ENCODE data around the gene LHFPL3. TPM values are rescaled to one million over a fixed set of nuclear protein-coding genes. Genes with fewer than 3 reads are reported as not detected.

Gene LHFPL3
- total and polyA plus RNA-seq, 2 donors (not counting 1 experiment from before 2014, with no cell fraction given): not detected

- Histone ChIP-seq H3K79me2 (ENCODE audit: control insufficient read depth, insufficient read depth, low read length) (peaks cover 73% of the 10 kb centered on the region), H2AFZ (ENCODE audit: insufficient read depth, low read depth, low read length, poor library complexity, severe bottlenecking) (no peak overlapping the region), H3K27me3 (replicated peaks in 1 of 4; ENCODE audit: control extremely low read depth in 1 of 4, control insufficient read depth in 3 of 4, insufficient read depth in 4 of 4, low read length in 3 of 4) (no peaks in the 10 kb centered on the region), H3K4me1 (ENCODE audit: control insufficient read depth in 2 of 2, insufficient read depth in 2 of 2, low read length in 2 of 2) (peaks cover 74 to 86% of the 10 kb centered on the region in 2 donors), H3K9ac (ENCODE audit: low read length) (peak overlapping the region; percentile 72), H3K9me3 (ENCODE audit: control extremely low read depth in 1 of 3, control insufficient read depth in 2 of 3, insufficient read depth in 1 of 3, low read length in 2 of 3) (peaks cover 0 to 14% (median 0%) of the 10 kb centered on the region in 3 donors), H3K4me2 (replicated peaks; ENCODE audit: low read depth, low read length, poor library complexity, severe bottlenecking) (peak overlapping the region; percentile 86), H3K36me3 (replicated peaks in 1 of 2; ENCODE audit: control extremely low read depth in 1 of 2, control insufficient read depth in 1 of 2, extremely low read depth in 1 of 2, insufficient read depth in 2 of 2, low read length in 1 of 2) (peaks cover 0 to 1% of the 10 kb centered on the region in 2 experiments), H3K4me3 (ENCODE audit: control extremely low read depth in 1 of 5, extremely low read depth in 1 of 5, insufficient read depth in 1 of 5, low read depth in 2 of 5, low read length in 4 of 5) (peak overlapping the region in 4 of 5 experiments; percentile 6 to 33 (median 20)), H4K20me1 (ENCODE audit: control insufficient read depth, insufficient read depth, low read length, poor library complexity, severe bottlenecking) (no peaks in the 10 kb centered on the region), H3K27ac (ENCODE audit: low read length in 2 of 2) (peak overlapping the region; percentile 99)
- Mint-ChIP-seq H3K4me3 (peak overlapping the region; percentile 93), H3K4me1 (peaks cover 70% of the 10 kb centered on the region), H3K27me3 (no peaks in the 10 kb centered on the region), H3K9me3 (ENCODE audit: insufficient read depth) (peaks cover 2% of the 10 kb centered on the region), H3K27ac (peak overlapping the region; percentile 100)
- TF ChIP-seq EZH2 (IDR thresholded peaks at IDR 0.05; ENCODE audit: borderline replicate concordance, insufficient read depth, low read depth, low read length, poor library complexity, severe bottlenecking) (no peak), CTCF (IDR thresholded peaks at IDR 0.05) (no peak)
- ChIA-PET CTCF (interaction anchor here (0.7 to 7.5 kb wide), 11 partner anchors 11 to 374 kb away, joined by 3 to 92 read pairs (median 3); no protein-coding TSS in a partner anchor), POLR2A (interaction anchor here (0.6 to 7.4 kb wide), 7 partner anchors 13 to 72 kb away, joined by 3 to 99 read pairs (median 8); partner anchors contain the start of gene KMT2E)
- intact Hi-C loops (cut with micrococcal nuclease): loop anchor here (1.0 to 10.0 kb wide), 5 partner anchors 12 to 1129 kb away; no protein-coding TSS in a partner anchor
- ATAC-seq (ENCODE audit: low read depth) (no peak), DNase-seq (no peak)
These were observed 617.2 kb downstream of the LHFPL3 start for GRCh38 chr7:104945599-104945956.

- peaks cover 77 to 88% of the 10 kb centered on the region in 2 donors for H3K4me1 ChIP-seq (ENCODE audit: control insufficient read depth in 2 of 2, insufficient read depth in 2 of 2, low read length in 2 of 2)
These were observed 617.9 kb downstream of the LHFPL3 start for GRCh38 chr7:104946338-104946737.

More at GRCh38 chr7:104946338-104946737, 617.9 kb downstream of the LHFPL3 start:
- CTCF ChIA-PET: interaction anchor here (0.7 to 7.5 kb wide), 5 partner anchors 19 to 373 kb away, joined by 3 to 92 read pairs (median 4); no protein-coding TSS in a partner anchor
- POLR2A ChIA-PET: interaction anchor here (1.7 to 7.4 kb wide), 2 partner anchors 37 to 66 kb away, joined by 13 to 99 read pairs; partner anchors contain the start of gene KMT2E
- Histone ChIP-seq H3K36me3 (replicated peaks in 1 of 2; ENCODE audit: control extremely low read depth in 1 of 2, control insufficient read depth in 1 of 2, extremely low read depth in 1 of 2, insufficient read depth in 2 of 2, low read length in 1 of 2) (peaks cover 0 to 1% of the 10 kb centered on the region in 2 experiments), H3K27me3 (replicated peaks in 1 of 4; ENCODE audit: control extremely low read depth in 1 of 4, control insufficient read depth in 3 of 4, insufficient read depth in 4 of 4, low read length in 3 of 4) (no peaks in the 10 kb centered on the region), H2AFZ (ENCODE audit: insufficient read depth, low read depth, low read length, poor library complexity, severe bottlenecking) (no peak overlapping the region), H3K9me3 (ENCODE audit: control extremely low read depth in 1 of 3, control insufficient read depth in 2 of 3, insufficient read depth in 1 of 3, low read length in 2 of 3) (peaks cover 0 to 13% (median 0%) of the 10 kb centered on the region in 3 donors), H3K27ac (ENCODE audit: low read length in 2 of 2) (peak overlapping the region; percentile 99), H3K79me2 (ENCODE audit: control insufficient read depth, insufficient read depth, low read length) (peaks cover 74% of the 10 kb centered on the region), H3K4me3 (ENCODE audit: control extremely low read depth in 1 of 5, extremely low read depth in 1 of 5, insufficient read depth in 1 of 5, low read depth in 2 of 5, low read length in 4 of 5) (no peak overlapping the region), H3K4me2 (replicated peaks; ENCODE audit: low read depth, low read length, poor library complexity, severe bottlenecking) (peak overlapping the region; percentile 86), H3K9ac (ENCODE audit: low read length) (peak overlapping the region; percentile 72), H4K20me1 (ENCODE audit: control insufficient read depth, insufficient read depth, low read length, poor library complexity, severe bottlenecking) (no peaks in the 10 kb centered on the region)
- TF ChIP-seq EZH2 (IDR thresholded peaks at IDR 0.05; ENCODE audit: borderline replicate concordance, insufficient read depth, low read depth, low read length, poor library complexity, severe bottlenecking) (no peak), CTCF (IDR thresholded peaks at IDR 0.05) (no peak)
- ATAC-seq (ENCODE audit: low read depth) (no peak), DNase-seq (no peak)
- 100% methylated on average over 1 of the region's 2 CpGs for WGBS (ENCODE audit: insufficient coverage)
- peak overlapping the region; percentile 49 for H3K4me3 Mint-ChIP-seq
- peaks cover 71% of the 10 kb centered on the region for H3K4me1 Mint-ChIP-seq
- intact Hi-C loops (cut with micrococcal nuclease): loop anchor here (2.0 to 10.0 kb wide), 3 partner anchors 14 to 1128 kb away; no protein-coding TSS in a partner anchor
- peak overlapping the region; percentile 85 for H3K27ac Mint-ChIP-seq
- H3K27me3 Mint-ChIP-seq: no peaks in the 10 kb centered on the region
- peaks cover 2% of the 10 kb centered on the region for H3K9me3 Mint-ChIP-seq (ENCODE audit: insufficient read depth)

Measured in B cell (primary cell).